ENCODE data around the gene HMG20A. TPM values are rescaled to one million over a fixed set of nuclear protein-coding genes. Genes with fewer than 3 reads are reported as not detected.

The HMG20A gene
- total RNA-seq, 2 donors from 2014 or later = 49.8 to 58.2 TPM

- Mint-ChIP-seq H3K4me3 (no peak overlapping the region), H3K36me3 (ENCODE audit: low read depth) (peaks cover 2% of the 10 kb centered on the region), H3K27ac (peak overlapping the region; percentile 24), H3K9me3 (no peaks in the 10 kb centered on the region), H3K4me1 (peaks cover 42% of the 10 kb centered on the region), H3K27me3 (ENCODE audit: insufficient read depth) (no peaks in the 10 kb centered on the region)
- H3K27me3 ChIP-seq (ENCODE audit: control insufficient read depth, insufficient read depth, low read length, poor library complexity, severe bottlenecking) = no peaks in the 10 kb centered on the region
- peaks cover 3% of the 10 kb centered on the region for H3K36me3 ChIP-seq (ENCODE audit: control insufficient read depth, insufficient read depth, low read length)
- DNase-seq = no peak
- 86 to 100% methylated on average over 3 to 4 of the region's 4 CpGs for WGBS, 2 experiments (ENCODE audit: insufficient coverage in 1 of 2, insufficient read length in 1 of 2)
- H3K4me3 ChIP-seq (ENCODE audit: low read length) = no peak overlapping the region
- H3K9ac ChIP-seq (ENCODE audit: extremely low read depth, low read length, poor library complexity, severe bottlenecking) = no peak overlapping the region
- TF ChIP-seq, protein P1, sequence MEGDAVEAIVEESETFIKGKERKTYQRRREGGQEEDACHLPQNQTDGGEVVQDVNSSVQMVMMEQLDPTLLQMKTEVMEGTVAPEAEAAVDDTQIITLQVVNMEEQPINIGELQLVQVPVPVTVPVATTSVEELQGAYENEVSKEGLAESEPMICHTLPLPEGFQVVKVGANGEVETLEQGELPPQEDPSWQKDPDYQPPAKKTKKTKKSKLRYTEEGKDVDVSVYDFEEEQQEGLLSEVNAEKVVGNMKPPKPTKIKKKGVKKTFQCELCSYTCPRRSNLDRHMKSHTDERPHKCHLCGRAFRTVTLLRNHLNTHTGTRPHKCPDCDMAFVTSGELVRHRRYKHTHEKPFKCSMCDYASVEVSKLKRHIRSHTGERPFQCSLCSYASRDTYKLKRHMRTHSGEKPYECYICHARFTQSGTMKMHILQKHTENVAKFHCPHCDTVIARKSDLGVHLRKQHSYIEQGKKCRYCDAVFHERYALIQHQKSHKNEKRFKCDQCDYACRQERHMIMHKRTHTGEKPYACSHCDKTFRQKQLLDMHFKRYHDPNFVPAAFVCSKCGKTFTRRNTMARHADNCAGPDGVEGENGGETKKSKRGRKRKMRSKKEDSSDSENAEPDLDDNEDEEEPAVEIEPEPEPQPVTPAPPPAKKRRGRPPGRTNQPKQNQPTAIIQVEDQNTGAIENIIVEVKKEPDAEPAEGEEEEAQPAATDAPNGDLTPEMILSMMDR (conservative IDR thresholded peaks at IDR 0.05) = no peak
- H3K27ac ChIP-seq (ENCODE audit: low read depth, low read length) = no peak overlapping the region
- H3K4me1 ChIP-seq (ENCODE audit: control insufficient read depth, insufficient read depth, low read length) = peaks cover 14% of the 10 kb centered on the region
- no peaks in the 10 kb centered on the region for H3K9me3 ChIP-seq (ENCODE audit: control insufficient read depth, low read length)
Measured at GRCh38 chr15:77499087-77499760, 78.5 kb downstream of the HMG20A start.

GRCh38 chr15:77500989-77501388 lies 80.3 kb downstream of the HMG20A start:
- H3K36me3 Mint-ChIP-seq (ENCODE audit: low read depth) = no peaks in the 10 kb centered on the region
- H3K4me1 ChIP-seq (ENCODE audit: control insufficient read depth, insufficient read depth, low read length) = peaks cover 14% of the 10 kb centered on the region
- H3K9ac ChIP-seq (ENCODE audit: extremely low read depth, low read length, poor library complexity, severe bottlenecking) = no peak overlapping the region
- H3K36me3 ChIP-seq (ENCODE audit: control insufficient read depth, insufficient read depth, low read length) = no peaks in the 10 kb centered on the region
- H3K4me3 ChIP-seq (ENCODE audit: low read length) = no peak overlapping the region
- 97 to 100% methylated on average over 1 to 2 of the region's 2 CpGs for WGBS, 2 experiments (ENCODE audit: insufficient coverage in 1 of 2, insufficient read length in 1 of 2)
- H3K9me3 Mint-ChIP-seq = no peaks in the 10 kb centered on the region
- peaks cover 37% of the 10 kb centered on the region for H3K4me1 Mint-ChIP-seq
- H3K27ac ChIP-seq (ENCODE audit: low read depth, low read length) = no peak overlapping the region
- H3K27me3 ChIP-seq (ENCODE audit: control insufficient read depth, insufficient read depth, low read length, poor library complexity, severe bottlenecking) = no peaks in the 10 kb centered on the region
- no peaks in the 10 kb centered on the region for H3K27me3 Mint-ChIP-seq (ENCODE audit: insufficient read depth)
- no peak overlapping the region for H3K4me3 Mint-ChIP-seq
- H3K9me3 ChIP-seq (ENCODE audit: control insufficient read depth, low read length) = no peaks in the 10 kb centered on the region
- TF ChIP-seq, protein P1 (conservative IDR thresholded peaks at IDR 0.05) = no peak
- no peak overlapping the region for H3K27ac Mint-ChIP-seq
- DNase-seq = no peak

DNA sequence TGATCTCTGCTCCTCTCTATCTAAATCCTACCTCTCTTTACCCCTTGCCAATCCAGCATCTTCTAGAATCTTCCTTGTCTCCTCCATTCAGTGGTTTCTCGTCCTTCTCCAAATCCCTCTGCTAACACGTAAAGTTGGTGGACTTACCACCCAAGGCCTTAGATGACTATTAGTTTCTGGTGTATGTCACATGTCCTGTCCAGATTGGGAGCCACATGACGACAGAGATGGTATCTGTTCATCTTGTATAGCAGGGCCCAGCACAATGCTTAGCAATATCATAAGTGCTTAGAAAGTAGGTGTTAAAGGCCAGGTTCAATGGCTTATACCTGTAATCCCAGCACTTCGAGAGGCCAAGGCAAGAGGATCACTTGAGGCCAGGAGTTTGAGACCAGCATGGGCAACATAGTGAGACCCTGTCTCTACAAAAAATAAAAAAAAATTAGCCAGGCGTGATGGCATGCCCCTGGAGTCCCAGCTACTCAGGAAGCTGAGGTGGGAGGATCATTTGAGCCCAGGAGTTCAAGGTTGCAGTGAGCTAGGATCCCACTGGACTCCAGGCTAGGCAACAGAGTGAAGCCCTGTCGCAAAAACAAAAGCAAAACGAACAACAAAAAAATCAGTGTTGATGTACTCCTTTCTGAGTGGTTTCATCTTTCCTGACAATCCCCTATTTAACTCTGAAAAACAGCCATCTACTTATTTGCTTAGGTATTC lies 81.8 kb downstream of the HMG20A start:
- TF ChIP-seq, protein P1 (conservative IDR thresholded peaks at IDR 0.05) = no peak
- Histone ChIP-seq H3K36me3 (ENCODE audit: control insufficient read depth, insufficient read depth, low read length) (no peaks in the 10 kb centered on the region), H3K9me3 (ENCODE audit: control insufficient read depth, low read length) (no peaks in the 10 kb centered on the region), H3K4me1 (ENCODE audit: control insufficient read depth, insufficient read depth, low read length) (peaks cover 9% of the 10 kb centered on the region), H3K27ac (ENCODE audit: low read depth, low read length) (no peak overlapping the region), H3K9ac (ENCODE audit: extremely low read depth, low read length, poor library complexity, severe bottlenecking) (no peak overlapping the region), H3K4me3 (ENCODE audit: low read length) (no peak overlapping the region), H3K27me3 (ENCODE audit: control insufficient read depth, insufficient read depth, low read length, poor library complexity, severe bottlenecking) (no peaks in the 10 kb centered on the region)
- no peak overlapping the region for H3K4me3 Mint-ChIP-seq
- WGBS, 2 experiments (ENCODE audit: insufficient coverage in 1 of 2, insufficient read length in 1 of 2) = 91 to 92% methylated on average over 4 to 7 of the region's 7 CpGs
- no peaks in the 10 kb centered on the region for H3K9me3 Mint-ChIP-seq
- peaks cover 21% of the 10 kb centered on the region for H3K4me1 Mint-ChIP-seq
- H3K27ac Mint-ChIP-seq = no peak overlapping the region
- no peaks in the 10 kb centered on the region for H3K27me3 Mint-ChIP-seq (ENCODE audit: insufficient read depth)
- DNase-seq = no peak
- no peaks in the 10 kb centered on the region for H3K36me3 Mint-ChIP-seq (ENCODE audit: low read depth)
